ENCODE results near the gene SMARCB1. TPM values are rescaled to one million over a fixed set of nuclear protein-coding genes. Genes with fewer than 3 reads are reported as not detected.

SMARCB1 gene
- total and polyA plus RNA-seq, 2 donors (not counting 3 experiments of a cell fraction or from before 2014, with no cell fraction given): 113 to 148 TPM

- H3K79me2 ChIP-seq (ENCODE audit: control insufficient read depth, insufficient read depth, low read length): no peaks in the 10 kb centered on the region
- H2AFZ ChIP-seq (ENCODE audit: low read depth, low read length): no peak overlapping the region
- no peaks in the 10 kb centered on the region for H3K9me1 ChIP-seq (replicated peaks; ENCODE audit: control insufficient read depth, extremely low read depth, insufficient read depth, low read length)
- no peaks in the 10 kb centered on the region for H3K27me3 ChIP-seq (ENCODE audit: control insufficient read depth in 2 of 2, insufficient read depth in 2 of 2, low read length in 2 of 2)
- no peak overlapping the region for H3K4me2 ChIP-seq (ENCODE audit: insufficient read depth, low read length)
- H3K9me3 ChIP-seq (replicated peaks; ENCODE audit: control insufficient read depth, insufficient read depth, low read length): no peaks in the 10 kb centered on the region
- POLR2A ChIA-PET: no interaction called here
- no peak overlapping the region for H3K9ac ChIP-seq (replicated peaks; ENCODE audit: extremely low read depth, insufficient read depth, low read length)
- no TSS peak for BruUV-seq (replicated peaks)
- H3K27ac ChIP-seq (ENCODE audit: insufficient read depth, low read depth, low read length): no peak overlapping the region
- TF ChIP-seq POLR2A (IDR thresholded peaks at IDR 0.05; ENCODE audit: low read depth, low read length) (no peak), FOS (IDR thresholded peaks at IDR 0.05; ENCODE audit: borderline replicate concordance, insufficient read depth, low read length) (no peak), POLR2AphosphoS5 (IDR thresholded peaks at IDR 0.05; ENCODE audit: insufficient read depth, low read depth, low read length) (no peak), JUN (IDR thresholded peaks at IDR 0.05; ENCODE audit: borderline replicate concordance, insufficient read depth, insufficient read length, low read depth) (no peak), EZH2 (IDR thresholded peaks at IDR 0.05; ENCODE audit: borderline replicate concordance, low read depth, low read length, severe bottlenecking) (no peak), GATA2 (IDR thresholded peaks at IDR 0.05; ENCODE audit: insufficient read depth, insufficient read length, low read depth, low read length) (no peak)
- TF ChIP-seq, protein P1, sequence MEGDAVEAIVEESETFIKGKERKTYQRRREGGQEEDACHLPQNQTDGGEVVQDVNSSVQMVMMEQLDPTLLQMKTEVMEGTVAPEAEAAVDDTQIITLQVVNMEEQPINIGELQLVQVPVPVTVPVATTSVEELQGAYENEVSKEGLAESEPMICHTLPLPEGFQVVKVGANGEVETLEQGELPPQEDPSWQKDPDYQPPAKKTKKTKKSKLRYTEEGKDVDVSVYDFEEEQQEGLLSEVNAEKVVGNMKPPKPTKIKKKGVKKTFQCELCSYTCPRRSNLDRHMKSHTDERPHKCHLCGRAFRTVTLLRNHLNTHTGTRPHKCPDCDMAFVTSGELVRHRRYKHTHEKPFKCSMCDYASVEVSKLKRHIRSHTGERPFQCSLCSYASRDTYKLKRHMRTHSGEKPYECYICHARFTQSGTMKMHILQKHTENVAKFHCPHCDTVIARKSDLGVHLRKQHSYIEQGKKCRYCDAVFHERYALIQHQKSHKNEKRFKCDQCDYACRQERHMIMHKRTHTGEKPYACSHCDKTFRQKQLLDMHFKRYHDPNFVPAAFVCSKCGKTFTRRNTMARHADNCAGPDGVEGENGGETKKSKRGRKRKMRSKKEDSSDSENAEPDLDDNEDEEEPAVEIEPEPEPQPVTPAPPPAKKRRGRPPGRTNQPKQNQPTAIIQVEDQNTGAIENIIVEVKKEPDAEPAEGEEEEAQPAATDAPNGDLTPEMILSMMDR (IDR thresholded peaks at IDR 0.05; ENCODE audit: extremely low read depth in 1 of 2, insufficient read depth in 1 of 2, low read depth in 1 of 2, low read length in 2 of 2): no peak
- intact Hi-C loops (cut with micrococcal nuclease): no loop called here
- no peak overlapping the region for H3K4me3 ChIP-seq (replicated peaks in 1 of 3; ENCODE audit: insufficient read depth in 1 of 3, low read depth in 1 of 3, low read length in 3 of 3)
- dilution Hi-C loops (cut with MboI; ENCODE audit: extremely low pct_ligation_motif_present, low sequenced_read_pairs): no loop called here
- no peaks in the 10 kb centered on the region for H4K20me1 ChIP-seq (replicated peaks; ENCODE audit: control insufficient read depth, extremely low read depth, insufficient read depth, low read length)
- no peaks in the 10 kb centered on the region for H3K36me3 ChIP-seq (ENCODE audit: control insufficient read depth in 2 of 2, extremely low read depth in 1 of 2, insufficient read depth in 2 of 2, low read length in 2 of 2)
- H3K4me1 ChIP-seq (ENCODE audit: control insufficient read depth, extremely low read depth, insufficient read depth, low read length): peaks cover 9% of the 10 kb centered on the region
- no peak for DNase-seq (ENCODE audit: low read depth, low spot score)
- no peak for FAIRE-seq
- CTCF ChIA-PET: interaction anchor here (0.6 to 3.3 kb wide), 4 partner anchors 11 to 81 kb away, joined by 3 to 27 read pairs (median 6); partner anchors contain the start of genes SLC2A11 and SMARCB1
Measured at GRCh38 chr22:23775779-23776375, 10.9 kb upstream of the SMARCB1 start.

Data from endothelial cell of umbilical vein (primary cell).